ENCODE data around the gene HES4. TPM values are rescaled to one million over a fixed set of nuclear protein-coding genes. Genes with fewer than 3 reads are reported as not detected.
A peak's percentile ranks its signal among the peaks of the same experiment; 100 is the strongest.

The HES4 gene
- polyA plus RNA-seq, 1 of the 3 experiments (the other 2 are of a cell fraction): 4.7 TPM

DNA sequence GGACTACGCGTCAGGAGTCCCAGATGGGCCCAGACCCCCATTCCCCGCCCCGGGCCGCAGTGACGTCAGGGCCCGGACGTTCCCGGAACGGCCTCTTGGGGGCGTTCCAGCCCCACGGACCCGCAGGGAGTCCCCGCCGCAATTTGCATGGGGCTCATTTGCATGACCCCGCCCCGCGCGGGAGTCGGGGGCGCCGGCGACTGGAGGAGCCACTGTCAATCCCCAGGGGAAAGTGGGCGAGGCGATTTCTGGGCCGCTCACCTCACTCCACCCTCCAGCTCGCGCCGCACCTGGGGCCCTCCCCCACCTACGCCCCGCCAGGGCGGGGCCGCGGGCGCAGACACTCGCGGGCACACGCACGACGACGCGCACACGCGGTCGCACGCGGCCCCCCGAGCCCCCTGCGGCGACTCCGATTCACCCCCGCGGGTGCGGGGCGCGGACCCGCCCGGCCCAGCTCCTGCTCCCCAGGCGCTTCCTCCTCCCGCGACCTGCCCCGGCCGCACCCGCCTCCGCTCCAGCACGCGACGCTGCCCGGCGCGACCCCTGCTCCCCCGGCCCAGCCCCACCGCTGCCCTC lies 33.2 kb upstream of the HES4 start:
- Histone ChIP-seq H3K27me3 (ENCODE audit: insufficient read depth) (no peaks in the 10 kb centered on the region), H3K4me2 (peak overlapping the region; percentile 44; the same call in 1 of the 2 replicates), H3K9me2 (no peaks in the 10 kb centered on the region), H4K20me1 (ENCODE audit: insufficient read depth) (peaks cover 31% of the 10 kb centered on the region), H3F3A (replicated peaks; ENCODE audit: insufficient read depth) (no peaks in the 10 kb centered on the region), H3K36me3 (replicated peaks in 1 of 2; ENCODE audit: control insufficient read depth in 1 of 2, insufficient read depth in 2 of 2, low read length in 1 of 2) (no peaks in the 10 kb centered on the region), H3K9ac (no peak overlapping the region), H3K9me3 (no peaks in the 10 kb centered on the region), H3K79me2 (ENCODE audit: insufficient read depth) (no peaks in the 10 kb centered on the region), H2AFZ (ENCODE audit: low read depth) (no peak overlapping the region), H3K27ac (ENCODE audit: low read depth in 2 of 2, low read length in 1 of 2) (no peak overlapping the region), H3K4me3 (ENCODE audit: low read depth in 2 of 2, low read length in 1 of 2) (peak overlapping the region; percentile 44 to 47; a peak in 3 of 4 replicates), H3K4me1 (ENCODE audit: control insufficient read depth in 1 of 2, insufficient read depth in 2 of 2, low read depth in 1 of 2, low read length in 1 of 2) (peaks cover 0 to 11% of the 10 kb centered on the region in 2 experiments; a peak in 1 of 4 replicates)
- DNase-seq: peak; percentile 97
- CTCF ChIA-PET: interaction anchor here (0.7 to 4.5 kb wide), 37 partner anchors 7 to 339 kb away, joined by 3 to 93 read pairs (median 6); partner anchors contain the start of genes AGRN, PERM1 and RNF223
- 24% methylated on average over 19 of the region's 73 CpGs for WGBS (ENCODE audit: low lambda C conversion rate)
- POLR2A ChIA-PET: no interaction called here
- peak; percentile 83 for TF ChIP-seq RAD21 (IDR thresholded peaks at IDR 0.05; ENCODE audit: low read length)
- TF ChIP-seq POLR2AphosphoS5 (IDR thresholded peaks at IDR 0.05; ENCODE audit: low read depth, low read length): no peak
- 0 out of 2 replicates have a peak, but pooled peaks have one; percentile 11 for TF ChIP-seq MXI1 (IDR thresholded peaks at IDR 0.05; ENCODE audit: low read depth, low read length)
- TF ChIP-seq, protein P1, sequence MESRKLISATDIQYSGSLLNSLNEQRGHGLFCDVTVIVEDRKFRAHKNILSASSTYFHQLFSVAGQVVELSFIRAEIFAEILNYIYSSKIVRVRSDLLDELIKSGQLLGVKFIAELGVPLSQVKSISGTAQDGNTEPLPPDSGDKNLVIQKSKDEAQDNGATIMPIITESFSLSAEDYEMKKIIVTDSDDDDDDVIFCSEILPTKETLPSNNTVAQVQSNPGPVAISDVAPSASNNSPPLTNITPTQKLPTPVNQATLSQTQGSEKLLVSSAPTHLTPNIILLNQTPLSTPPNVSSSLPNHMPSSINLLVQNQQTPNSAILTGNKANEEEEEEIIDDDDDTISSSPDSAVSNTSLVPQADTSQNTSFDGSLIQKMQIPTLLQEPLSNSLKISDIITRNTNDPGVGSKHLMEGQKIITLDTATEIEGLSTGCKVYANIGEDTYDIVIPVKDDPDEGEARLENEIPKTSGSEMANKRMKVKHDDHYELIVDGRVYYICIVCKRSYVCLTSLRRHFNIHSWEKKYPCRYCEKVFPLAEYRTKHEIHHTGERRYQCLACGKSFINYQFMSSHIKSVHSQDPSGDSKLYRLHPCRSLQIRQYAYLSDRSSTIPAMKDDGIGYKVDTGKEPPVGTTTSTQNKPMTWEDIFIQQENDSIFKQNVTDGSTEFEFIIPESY (IDR thresholded peaks at IDR 0.05; ENCODE audit: borderline replicate concordance, low read depth): no peak
- TF ChIP-seq NRF1 (IDR thresholded peaks at IDR 0.05; ENCODE audit: low read depth, low read length): no peak
- TF ChIP-seq SIN3A (IDR thresholded peaks at IDR 0.05; ENCODE audit: borderline replicate concordance, low read depth, low read length): no peak
- TF ChIP-seq, protein P2, sequence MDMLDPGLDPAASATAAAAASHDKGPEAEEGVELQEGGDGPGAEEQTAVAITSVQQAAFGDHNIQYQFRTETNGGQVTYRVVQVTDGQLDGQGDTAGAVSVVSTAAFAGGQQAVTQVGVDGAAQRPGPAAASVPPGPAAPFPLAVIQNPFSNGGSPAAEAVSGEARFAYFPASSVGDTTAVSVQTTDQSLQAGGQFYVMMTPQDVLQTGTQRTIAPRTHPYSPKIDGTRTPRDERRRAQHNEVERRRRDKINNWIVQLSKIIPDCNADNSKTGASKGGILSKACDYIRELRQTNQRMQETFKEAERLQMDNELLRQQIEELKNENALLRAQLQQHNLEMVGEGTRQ (IDR thresholded peaks at IDR 0.05; ENCODE audit: borderline replicate concordance, low read depth, low read length): no peak
- TF ChIP-seq, protein P3, sequence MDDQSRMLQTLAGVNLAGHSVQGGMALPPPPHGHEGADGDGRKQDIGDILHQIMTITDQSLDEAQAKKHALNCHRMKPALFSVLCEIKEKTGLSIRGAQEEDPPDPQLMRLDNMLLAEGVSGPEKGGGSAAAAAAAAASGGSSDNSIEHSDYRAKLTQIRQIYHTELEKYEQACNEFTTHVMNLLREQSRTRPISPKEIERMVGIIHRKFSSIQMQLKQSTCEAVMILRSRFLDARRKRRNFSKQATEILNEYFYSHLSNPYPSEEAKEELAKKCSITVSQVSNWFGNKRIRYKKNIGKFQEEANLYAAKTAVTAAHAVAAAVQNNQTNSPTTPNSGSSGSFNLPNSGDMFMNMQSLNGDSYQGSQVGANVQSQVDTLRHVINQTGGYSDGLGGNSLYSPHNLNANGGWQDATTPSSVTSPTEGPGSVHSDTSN (IDR thresholded peaks at IDR 0.05): peak; percentile 92
- no peak for TF ChIP-seq FOXM1 (IDR thresholded peaks at IDR 0.05; ENCODE audit: low read depth)
- TF ChIP-seq GABPA (IDR thresholded peaks at IDR 0.05; ENCODE audit: low read depth): no peak
- TF ChIP-seq CHD2 (IDR thresholded peaks at IDR 0.05; ENCODE audit: low read length, partially characterized antibody): no peak
- no peak for TF ChIP-seq TCF12 (IDR thresholded peaks at IDR 0.05)
- TF ChIP-seq, protein P4, sequence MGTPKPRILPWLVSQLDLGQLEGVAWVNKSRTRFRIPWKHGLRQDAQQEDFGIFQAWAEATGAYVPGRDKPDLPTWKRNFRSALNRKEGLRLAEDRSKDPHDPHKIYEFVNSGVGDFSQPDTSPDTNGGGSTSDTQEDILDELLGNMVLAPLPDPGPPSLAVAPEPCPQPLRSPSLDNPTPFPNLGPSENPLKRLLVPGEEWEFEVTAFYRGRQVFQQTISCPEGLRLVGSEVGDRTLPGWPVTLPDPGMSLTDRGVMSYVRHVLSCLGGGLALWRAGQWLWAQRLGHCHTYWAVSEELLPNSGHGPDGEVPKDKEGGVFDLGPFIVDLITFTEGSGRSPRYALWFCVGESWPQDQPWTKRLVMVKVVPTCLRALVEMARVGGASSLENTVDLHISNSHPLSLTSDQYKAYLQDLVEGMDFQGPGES (IDR thresholded peaks at IDR 0.05; ENCODE audit: low read depth, low read length): no peak
- TF ChIP-seq RFX5 (IDR thresholded peaks at IDR 0.05; ENCODE audit: low read length): no peak
- no peak for TF ChIP-seq EZH2phosphoT487 (IDR thresholded peaks at IDR 0.05; ENCODE audit: borderline replicate concordance, low read depth)
- TF ChIP-seq, protein P5, sequence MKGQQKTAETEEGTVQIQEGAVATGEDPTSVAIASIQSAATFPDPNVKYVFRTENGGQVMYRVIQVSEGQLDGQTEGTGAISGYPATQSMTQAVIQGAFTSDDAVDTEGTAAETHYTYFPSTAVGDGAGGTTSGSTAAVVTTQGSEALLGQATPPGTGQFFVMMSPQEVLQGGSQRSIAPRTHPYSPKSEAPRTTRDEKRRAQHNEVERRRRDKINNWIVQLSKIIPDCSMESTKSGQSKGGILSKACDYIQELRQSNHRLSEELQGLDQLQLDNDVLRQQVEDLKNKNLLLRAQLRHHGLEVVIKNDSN (IDR thresholded peaks at IDR 0.05; ENCODE audit: borderline replicate concordance, low read depth): no peak
- no peak for TF ChIP-seq TEAD4 (IDR thresholded peaks at IDR 0.05; ENCODE audit: borderline replicate concordance, insufficient read depth)
- TF ChIP-seq ELF1 (IDR thresholded peaks at IDR 0.05): no peak
- TF ChIP-seq SMC3 (IDR thresholded peaks at IDR 0.05; ENCODE audit: low read depth, low read length): peak; percentile 45
- TF ChIP-seq RXRA (IDR thresholded peaks at IDR 0.05; ENCODE audit: borderline replicate concordance, low read depth): no peak
- TF ChIP-seq FOXJ3 (CRISPR knock-in tag; IDR thresholded peaks at IDR 0.05): no peak
- no peak for TF ChIP-seq MEF2A (IDR thresholded peaks at IDR 0.05; ENCODE audit: borderline replicate concordance, low read depth)
- TF ChIP-seq, protein P6, sequence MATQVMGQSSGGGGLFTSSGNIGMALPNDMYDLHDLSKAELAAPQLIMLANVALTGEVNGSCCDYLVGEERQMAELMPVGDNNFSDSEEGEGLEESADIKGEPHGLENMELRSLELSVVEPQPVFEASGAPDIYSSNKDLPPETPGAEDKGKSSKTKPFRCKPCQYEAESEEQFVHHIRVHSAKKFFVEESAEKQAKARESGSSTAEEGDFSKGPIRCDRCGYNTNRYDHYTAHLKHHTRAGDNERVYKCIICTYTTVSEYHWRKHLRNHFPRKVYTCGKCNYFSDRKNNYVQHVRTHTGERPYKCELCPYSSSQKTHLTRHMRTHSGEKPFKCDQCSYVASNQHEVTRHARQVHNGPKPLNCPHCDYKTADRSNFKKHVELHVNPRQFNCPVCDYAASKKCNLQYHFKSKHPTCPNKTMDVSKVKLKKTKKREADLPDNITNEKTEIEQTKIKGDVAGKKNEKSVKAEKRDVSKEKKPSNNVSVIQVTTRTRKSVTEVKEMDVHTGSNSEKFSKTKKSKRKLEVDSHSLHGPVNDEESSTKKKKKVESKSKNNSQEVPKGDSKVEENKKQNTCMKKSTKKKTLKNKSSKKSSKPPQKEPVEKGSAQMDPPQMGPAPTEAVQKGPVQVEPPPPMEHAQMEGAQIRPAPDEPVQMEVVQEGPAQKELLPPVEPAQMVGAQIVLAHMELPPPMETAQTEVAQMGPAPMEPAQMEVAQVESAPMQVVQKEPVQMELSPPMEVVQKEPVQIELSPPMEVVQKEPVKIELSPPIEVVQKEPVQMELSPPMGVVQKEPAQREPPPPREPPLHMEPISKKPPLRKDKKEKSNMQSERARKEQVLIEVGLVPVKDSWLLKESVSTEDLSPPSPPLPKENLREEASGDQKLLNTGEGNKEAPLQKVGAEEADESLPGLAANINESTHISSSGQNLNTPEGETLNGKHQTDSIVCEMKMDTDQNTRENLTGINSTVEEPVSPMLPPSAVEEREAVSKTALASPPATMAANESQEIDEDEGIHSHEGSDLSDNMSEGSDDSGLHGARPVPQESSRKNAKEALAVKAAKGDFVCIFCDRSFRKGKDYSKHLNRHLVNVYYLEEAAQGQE (IDR thresholded peaks at IDR 0.05; ENCODE audit: low read depth, low read length): no peak
- no peak for TF ChIP-seq EP300 (IDR thresholded peaks at IDR 0.05; ENCODE audit: borderline replicate concordance in 1 of 2, low read depth in 1 of 2, low read length in 1 of 2)
- TF ChIP-seq RCOR1 (IDR thresholded peaks at IDR 0.05; ENCODE audit: low read length): no peak
